ENCODE data around the gene C1orf174.

DNA sequence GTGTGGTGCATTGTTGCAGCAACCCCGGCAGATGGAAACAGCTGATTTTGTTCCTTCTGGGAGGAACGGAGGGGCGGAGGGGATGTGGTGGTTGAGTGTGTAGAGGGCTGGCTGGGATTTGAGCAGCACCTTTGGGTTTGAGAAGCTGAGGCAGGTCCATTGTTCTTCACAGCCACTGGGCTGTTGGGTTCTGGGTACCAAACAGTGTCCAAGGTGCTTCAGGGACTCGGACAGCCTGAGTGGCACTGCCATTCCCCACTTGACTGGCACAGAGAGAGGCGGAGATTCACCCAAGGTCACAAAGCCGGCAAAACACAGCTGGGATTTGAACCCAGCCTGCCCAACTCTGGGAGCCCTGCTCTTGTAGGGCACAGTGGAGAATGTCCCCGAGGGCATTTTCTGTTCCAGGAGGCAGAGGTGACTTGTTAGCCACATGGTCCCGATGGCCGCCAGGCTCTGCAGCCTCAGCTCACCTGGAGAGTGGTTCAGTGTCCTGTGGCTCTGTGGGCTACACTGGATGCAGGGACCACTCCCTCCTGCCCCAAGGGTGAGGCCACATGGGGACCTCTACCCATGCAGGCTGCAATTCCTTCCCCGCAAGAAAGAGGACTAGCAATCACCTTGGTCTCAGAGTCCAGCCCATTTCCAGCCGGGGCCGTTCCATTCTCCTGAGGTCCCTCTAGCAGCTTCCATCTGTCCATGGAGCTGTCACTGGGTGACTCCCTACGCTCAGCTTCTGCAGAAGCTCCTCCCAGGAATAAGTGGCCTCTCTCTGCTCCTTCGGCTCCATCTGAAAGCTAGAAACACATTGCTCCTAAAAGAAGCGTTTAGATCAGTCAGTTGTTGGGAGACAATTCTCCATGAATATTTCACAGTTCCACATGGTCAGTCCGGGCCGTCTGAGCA, 31.2 kb upstream of the C1orf174 start:
- no peak for TF ChIP-seq TCF12 (IDR thresholded peaks at IDR 0.05; ENCODE audit: low read depth)
- TF ChIP-seq EP300 (IDR thresholded peaks at IDR 0.05; ENCODE audit: borderline replicate concordance): no peak
- TF ChIP-seq, protein P1, sequence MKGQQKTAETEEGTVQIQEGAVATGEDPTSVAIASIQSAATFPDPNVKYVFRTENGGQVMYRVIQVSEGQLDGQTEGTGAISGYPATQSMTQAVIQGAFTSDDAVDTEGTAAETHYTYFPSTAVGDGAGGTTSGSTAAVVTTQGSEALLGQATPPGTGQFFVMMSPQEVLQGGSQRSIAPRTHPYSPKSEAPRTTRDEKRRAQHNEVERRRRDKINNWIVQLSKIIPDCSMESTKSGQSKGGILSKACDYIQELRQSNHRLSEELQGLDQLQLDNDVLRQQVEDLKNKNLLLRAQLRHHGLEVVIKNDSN (IDR thresholded peaks at IDR 0.05): no peak
- TF ChIP-seq TAF1 (IDR thresholded peaks at IDR 0.05; ENCODE audit: low read depth): no peak
- TF ChIP-seq, protein P2, sequence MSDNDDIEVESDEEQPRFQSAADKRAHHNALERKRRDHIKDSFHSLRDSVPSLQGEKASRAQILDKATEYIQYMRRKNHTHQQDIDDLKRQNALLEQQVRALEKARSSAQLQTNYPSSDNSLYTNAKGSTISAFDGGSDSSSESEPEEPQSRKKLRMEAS (IDR thresholded peaks at IDR 0.05): no peak
- no peak for TF ChIP-seq ZBTB7A (IDR thresholded peaks at IDR 0.05; ENCODE audit: low read depth)
- TF ChIP-seq, protein P3, sequence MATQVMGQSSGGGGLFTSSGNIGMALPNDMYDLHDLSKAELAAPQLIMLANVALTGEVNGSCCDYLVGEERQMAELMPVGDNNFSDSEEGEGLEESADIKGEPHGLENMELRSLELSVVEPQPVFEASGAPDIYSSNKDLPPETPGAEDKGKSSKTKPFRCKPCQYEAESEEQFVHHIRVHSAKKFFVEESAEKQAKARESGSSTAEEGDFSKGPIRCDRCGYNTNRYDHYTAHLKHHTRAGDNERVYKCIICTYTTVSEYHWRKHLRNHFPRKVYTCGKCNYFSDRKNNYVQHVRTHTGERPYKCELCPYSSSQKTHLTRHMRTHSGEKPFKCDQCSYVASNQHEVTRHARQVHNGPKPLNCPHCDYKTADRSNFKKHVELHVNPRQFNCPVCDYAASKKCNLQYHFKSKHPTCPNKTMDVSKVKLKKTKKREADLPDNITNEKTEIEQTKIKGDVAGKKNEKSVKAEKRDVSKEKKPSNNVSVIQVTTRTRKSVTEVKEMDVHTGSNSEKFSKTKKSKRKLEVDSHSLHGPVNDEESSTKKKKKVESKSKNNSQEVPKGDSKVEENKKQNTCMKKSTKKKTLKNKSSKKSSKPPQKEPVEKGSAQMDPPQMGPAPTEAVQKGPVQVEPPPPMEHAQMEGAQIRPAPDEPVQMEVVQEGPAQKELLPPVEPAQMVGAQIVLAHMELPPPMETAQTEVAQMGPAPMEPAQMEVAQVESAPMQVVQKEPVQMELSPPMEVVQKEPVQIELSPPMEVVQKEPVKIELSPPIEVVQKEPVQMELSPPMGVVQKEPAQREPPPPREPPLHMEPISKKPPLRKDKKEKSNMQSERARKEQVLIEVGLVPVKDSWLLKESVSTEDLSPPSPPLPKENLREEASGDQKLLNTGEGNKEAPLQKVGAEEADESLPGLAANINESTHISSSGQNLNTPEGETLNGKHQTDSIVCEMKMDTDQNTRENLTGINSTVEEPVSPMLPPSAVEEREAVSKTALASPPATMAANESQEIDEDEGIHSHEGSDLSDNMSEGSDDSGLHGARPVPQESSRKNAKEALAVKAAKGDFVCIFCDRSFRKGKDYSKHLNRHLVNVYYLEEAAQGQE (IDR thresholded peaks at IDR 0.05; ENCODE audit: low read depth): no peak
- TF ChIP-seq EGR1 (IDR thresholded peaks at IDR 0.05): no peak
